Right ventricle myocardium inferior (tissue), 1 donor: ENCODE measurements around the gene KRTAP5-1. TPM values are rescaled to one million over a fixed set of nuclear protein-coding genes. Genes with fewer than 3 reads are reported as not detected.
A peak's percentile ranks its signal among the peaks of the same experiment; 100 is the strongest.
"Not testable (repeated sequence)": the region's sequence is repeated elsewhere in the genome, so short reads cannot be mapped to it uniquely, and the experiment has no call there.

ENCODE experiments used
- ATAC-seq: fragments of 200-7000 bp; cut with Tn5 transposase; one replicate; pipeline ENCODE4 v1.9.1; 2020; ENCODE audit warnings: mild to moderate bottlenecking, moderate library complexity
- DNase-seq: peaks from one replicate; pipeline ENCODE4 v3.0.0; 2021; ENCODE audit errors: missing footprints
- intact Hi-C: fragments of 100-400 bp; cut with DNase I; formaldehyde crosslinking; loops from one replicate; pipeline ENCODE4 v1.11.0; 2022
- total RNA-seq: library from RNA; stranded (reverse); fragmentation: NEBNext Ultra II Directional; extraction: Animal tissue kit (Norgen Biotek cat#: 25700); gene quantifications from one replicate; pipeline ENCODE4 v1.2.1, GENCODE V29; 2021
- donor health status: DM: no; HTN: yes; CAD: no; lungs with severe emphysema.

KRTAP5-1 gene
- total RNA-seq, 1 donor from 2014 or later = not detected

- DNase-seq = no peak
- no peak for ATAC-seq
- intact Hi-C loops = no loop called here
These were observed 19.6 kb upstream of the KRTAP5-1 start for GRCh38 chr11:1604711-1605110.

DNA sequence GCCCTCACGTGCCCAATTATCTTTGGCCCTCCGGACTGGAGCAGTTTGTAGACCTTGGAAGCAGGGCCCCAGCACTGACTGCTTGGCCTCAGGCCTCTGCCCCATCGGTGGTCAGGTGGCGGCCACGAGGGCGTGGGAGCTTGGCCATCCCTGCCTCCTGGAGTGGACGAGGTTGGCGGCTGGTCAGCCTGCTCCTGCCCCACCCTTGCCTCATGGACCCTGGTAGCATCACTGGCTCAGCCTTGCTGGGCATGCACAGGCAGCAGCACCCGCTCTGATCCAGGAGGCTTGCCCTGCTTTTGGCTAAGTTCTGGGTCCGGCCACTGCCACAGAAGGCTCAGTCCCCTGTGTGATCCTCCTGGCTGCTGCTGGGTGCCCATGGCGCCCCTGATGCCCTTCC, 19.1 kb upstream of the KRTAP5-1 start:
- DNase-seq (no peak), ATAC-seq (no peak)
- intact Hi-C loops = no loop called here

DNA sequence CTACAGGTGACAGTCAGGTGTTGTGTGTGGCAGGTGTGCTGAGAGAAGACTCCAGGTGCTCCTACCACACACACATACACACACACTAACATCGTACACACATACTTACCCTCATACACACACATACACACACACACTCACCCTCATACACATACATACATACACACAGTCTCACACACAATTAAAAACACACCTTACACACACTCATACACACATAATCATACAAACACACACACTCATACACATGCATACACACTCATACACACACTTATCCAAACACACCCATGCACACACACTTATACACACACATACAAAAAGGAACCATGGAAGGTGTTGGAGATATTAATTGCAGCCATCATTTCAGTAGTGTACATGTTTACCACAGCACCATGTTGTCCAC, 18.5 kb upstream of the KRTAP5-1 start:
- DNase-seq = no peak
- intact Hi-C loops = no loop called here
- no peak for ATAC-seq

DNA sequence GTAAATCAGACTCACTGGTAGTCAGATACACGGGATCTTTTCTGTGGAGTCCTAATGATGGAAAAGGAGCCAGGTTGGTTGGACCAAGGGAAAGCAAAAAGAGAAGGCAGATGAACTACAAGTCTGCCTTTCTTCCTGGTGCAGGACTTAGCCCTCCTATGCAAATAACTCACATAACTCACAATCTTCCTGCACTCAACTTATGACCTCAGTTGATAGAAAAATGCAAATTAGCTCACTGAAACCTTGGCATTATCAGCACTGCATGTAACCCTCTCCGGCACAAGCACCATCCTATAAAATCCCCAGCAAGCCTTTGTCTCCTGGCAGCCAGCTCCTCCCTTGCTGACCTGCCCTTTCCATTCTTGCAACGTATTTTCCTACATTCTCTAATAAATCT, 16.6 kb upstream of the KRTAP5-1 start:
- intact Hi-C loops, ATAC-seq, DNase-seq: not testable (repeated sequence)

- intact Hi-C loops = no loop called here
- ATAC-seq (no peak), DNase-seq (no peak)
These were observed 15.5 kb upstream of the KRTAP5-1 start for GRCh38 chr11:1600626-1601025.

DNA sequence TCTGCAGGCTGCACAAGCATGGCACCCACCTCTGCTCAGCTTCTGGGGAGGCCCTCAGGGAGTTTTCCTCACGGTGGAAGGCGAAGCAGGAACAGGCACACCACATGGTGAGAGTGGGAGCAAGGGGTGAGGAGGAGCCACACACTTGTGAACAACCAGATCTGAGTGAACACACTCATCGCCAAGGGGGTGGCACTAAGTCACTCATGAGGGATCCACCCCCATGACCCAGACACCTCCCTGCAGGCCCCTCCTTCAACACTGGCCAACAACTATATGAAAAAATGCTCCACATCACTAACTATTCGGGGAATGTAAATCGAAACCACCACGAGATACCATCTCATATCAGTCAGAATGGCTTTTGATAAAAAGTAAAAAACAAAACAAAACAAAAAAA, 13.7 kb upstream of the KRTAP5-1 start:
- ATAC-seq (no peak), DNase-seq (no peak)
- intact Hi-C loops = no loop called here

GRCh38 chr11:1598406-1598805, 13.3 kb upstream of the KRTAP5-1 start:
- intact Hi-C loops, DNase-seq, ATAC-seq: not testable (repeated sequence)

DNA sequence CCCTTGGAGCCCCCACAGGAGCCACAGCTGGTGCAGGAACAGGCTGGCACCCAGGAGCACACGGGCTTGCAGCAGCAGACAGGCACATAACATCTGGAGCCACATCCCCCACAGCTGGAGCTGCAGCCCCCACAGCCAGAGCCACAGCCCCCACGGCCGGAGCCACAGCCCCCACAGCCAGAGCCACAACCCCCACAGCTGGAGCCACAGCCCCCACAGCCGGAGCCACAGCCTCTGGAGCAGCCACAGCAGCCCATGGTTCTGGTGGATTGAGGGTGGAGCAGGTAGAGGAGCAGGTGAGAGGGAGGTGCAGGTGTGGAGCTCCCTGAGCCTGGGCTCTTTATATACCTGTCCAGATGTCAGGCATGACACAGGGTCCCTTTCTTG, 12.9 kb upstream of the KRTAP5-1 start, which contains the start of gene KRTAP5-2:
TSS of gene KRTAP5-2 (minus strand) at position 301 of the 387 bp plus-strand sequence. CDS start at position 257, 44 bp downstream.
- DNase-seq = no peak
- intact Hi-C loops = no loop called here
- ATAC-seq = no peak

DNA sequence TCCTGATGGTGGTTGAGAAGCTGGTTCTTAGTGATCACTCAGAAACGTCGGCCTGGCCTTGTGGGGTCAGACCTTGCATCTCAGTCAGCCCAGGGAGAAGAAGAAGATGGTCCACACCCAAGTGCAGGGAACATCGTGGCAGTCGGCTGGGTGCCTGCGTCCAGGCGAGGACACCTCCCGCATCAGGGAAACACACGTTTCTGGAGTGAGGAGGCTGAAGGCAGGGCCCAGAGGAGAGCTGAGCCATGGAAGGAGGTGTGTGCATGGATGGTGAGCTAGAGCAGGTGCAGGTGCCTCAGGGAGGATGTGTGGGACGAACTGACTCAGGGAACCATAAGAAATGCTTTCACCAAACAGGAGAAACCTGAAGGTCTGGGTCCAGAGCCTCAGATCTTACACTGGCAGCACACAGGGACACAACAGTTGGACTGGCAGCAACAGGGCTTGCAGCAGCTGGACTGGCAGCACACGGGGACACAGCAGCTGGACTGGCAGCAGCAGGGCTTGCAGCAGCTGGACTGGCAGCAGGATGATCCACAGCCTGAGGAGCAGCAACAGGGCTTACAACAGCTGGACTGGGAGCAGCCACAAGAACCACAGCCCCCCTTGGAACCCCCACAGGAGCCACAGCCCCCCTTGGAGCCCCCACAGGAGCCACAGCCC, 12.4 kb upstream of the KRTAP5-1 start:
- ATAC-seq (no peak), DNase-seq (no peak)
- intact Hi-C loops = no loop called here

- ATAC-seq, DNase-seq, intact Hi-C loops: not testable (repeated sequence)
These were observed 11.6 kb upstream of the KRTAP5-1 start for GRCh38 chr11:1596576-1597121.

DNA sequence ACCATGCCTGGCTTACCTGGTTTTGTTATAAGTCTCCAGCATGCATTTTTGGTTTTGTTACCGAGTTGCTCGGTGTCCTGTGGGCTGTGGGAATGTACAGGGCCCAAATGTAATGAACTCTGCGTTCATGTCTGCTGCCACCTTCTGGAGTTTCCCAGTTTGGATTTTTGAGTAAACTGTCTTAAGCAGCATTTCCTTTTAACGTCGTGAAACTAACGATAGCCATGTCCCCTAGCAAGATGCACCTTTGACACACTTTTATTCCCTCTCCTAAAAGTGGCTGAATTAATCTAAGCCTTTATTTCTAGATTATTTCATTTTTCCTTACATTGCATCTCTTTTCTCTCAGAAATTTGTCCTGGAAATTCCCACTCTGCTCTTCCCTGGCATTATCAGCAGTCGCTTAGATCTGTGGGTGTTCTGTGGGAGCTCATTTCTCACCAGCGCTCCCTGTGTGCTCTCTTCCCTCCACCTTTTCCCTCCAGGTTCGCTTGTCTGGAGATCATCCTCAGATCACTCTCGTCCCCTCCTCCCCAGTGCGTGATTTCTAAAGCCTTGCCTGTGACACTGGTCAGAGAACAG, 11.0 kb upstream of the KRTAP5-1 start:
- DNase-seq, ATAC-seq: not testable (repeated sequence)
- intact Hi-C loops = loop anchor here (2.0 kb wide), 1 partner anchor 33 kb away; the partner anchor contains the start of gene KRTAP5-5

GRCh38 chr11:1592628-1593027, 7.5 kb upstream of the KRTAP5-1 start:
- no peak for ATAC-seq
- intact Hi-C loops = no loop called here

DNA sequence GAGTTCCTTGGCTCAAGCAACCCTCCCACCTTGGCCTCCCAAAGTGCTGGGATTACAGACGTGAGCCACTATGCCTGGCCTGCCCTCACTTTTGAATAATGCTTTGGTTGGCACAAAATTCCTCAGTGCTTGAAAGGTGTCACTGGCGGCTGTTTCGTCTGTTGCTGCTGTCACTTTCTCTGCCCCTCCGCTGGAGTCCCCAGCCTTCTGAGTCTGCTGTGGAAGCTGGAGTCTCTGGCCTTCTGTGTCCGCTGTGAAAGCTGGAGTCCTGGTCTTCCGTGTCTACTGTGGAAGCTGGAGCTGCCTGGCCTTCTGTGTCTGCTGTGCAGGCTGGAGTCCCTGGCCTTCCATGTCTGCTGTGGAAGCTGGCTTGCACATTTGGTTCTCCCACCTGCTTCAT, 4.9 kb upstream of the KRTAP5-1 start:
- intact Hi-C loops = no loop called here
- DNase-seq (no peak), ATAC-seq (no peak)

More at GRCh38 chr11:1592628-1593027, 7.5 kb upstream of the KRTAP5-1 start:
- DNase-seq = no peak

GRCh38 chr11:1589191-1589963, 4.3 kb upstream of the KRTAP5-1 start:
- DNase-seq, intact Hi-C loops: not testable (repeated sequence)
- ATAC-seq = peak; percentile 39

DNA sequence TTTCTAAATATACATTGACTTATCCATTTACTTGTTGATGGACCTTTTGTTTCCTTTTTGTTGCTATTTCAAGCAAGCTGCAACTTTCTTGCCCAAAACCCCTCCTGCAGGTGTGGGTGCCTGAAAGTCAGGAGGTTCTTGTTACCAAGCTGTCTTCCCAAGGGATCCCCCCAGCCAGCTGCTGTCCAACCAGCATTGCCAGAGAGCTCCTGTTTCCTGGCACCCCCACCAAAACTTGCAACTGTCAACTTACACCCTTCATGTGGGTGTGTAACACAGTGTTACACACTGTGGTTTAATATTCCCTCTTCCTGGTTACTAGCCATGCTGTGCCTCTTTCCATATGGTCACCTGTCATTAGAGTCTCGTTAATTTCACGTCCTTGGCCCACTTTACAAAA, 1.6 kb upstream of the KRTAP5-1 start:
- ATAC-seq = no peak
- intact Hi-C loops = no loop called here
- no peak for DNase-seq

DNA sequence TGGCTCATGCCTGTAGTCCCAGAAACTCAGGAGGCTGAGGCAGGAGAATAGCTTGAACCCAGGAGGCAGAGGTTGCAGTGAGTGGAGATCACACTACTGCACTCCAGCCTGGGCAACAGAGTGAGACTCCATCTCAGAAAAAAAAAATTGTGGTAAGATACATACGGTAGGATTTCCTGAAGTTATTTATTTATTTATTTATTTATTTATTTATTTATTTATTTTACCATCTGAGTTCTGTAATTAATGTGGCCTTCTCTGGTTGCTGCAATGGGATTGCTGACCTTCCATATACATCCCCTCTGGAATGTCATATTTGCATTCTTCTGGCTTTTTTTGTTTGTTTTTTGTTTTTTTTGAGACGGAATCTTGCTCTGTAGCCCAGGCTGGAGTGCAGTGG, 2.2 kb downstream of the KRTAP5-1 start:
- DNase-seq, intact Hi-C loops, ATAC-seq: not testable (repeated sequence)

DNA sequence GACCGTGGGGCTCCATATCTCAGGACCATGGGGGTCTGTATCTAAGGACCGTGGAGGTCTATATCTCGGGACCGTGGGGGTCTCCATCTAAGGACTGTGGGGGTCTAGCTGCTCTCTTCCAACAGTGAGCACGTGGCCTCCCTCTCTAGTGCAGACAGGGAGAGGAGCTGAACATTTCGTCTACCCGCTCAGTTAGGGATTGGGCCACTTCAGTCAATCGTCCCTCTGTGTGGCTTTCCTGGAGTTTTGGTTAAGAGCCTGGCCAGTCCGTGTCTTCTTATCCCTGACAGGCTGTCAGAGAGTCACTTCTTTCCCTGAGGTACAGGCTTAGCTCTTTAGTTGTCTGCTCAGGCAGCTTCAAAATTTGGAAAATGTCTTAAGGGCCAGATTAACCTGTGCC, 3.1 kb downstream of the KRTAP5-1 start:
- DNase-seq (no peak), ATAC-seq (no peak)
- intact Hi-C loops = no loop called here

- ATAC-seq (no peak), DNase-seq (no peak)
- intact Hi-C loops = no loop called here
These were observed 8.3 kb downstream of the KRTAP5-1 start for GRCh38 chr11:1576825-1577224.

DNA sequence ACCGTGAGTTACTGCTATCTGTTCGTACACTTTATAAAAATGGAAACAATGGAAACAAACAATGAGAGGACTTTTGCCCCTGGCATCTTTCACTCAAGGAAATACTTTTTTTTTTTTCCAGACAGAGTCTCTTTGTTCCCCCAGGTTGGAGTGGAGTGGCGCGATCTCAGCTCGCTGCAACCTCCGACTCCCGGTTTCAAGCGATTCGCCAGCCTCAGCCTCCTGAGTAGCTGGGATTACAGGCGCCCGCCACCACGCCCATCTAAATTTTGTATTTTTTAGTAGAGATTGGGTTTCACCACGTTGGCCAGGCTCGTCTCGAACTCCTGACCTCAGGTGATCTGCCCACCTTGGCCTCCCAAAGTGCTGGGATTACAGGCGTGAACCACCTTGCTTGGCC, 9.3 kb downstream of the KRTAP5-1 start:
- ATAC-seq, intact Hi-C loops, DNase-seq: not testable (repeated sequence)
